Stimulated activated CD8-positive, alpha-beta memory T cell treated with anti-CD3 and anti-CD28 coated beads, Interleukin-12 subunit alpha, Interleukin-12 subunit beta, amount 100 ng/mL, for 1 hour (primary cell): Measurements from ENCODE around the gene HMCN1.
"Not testable (repeated sequence)": the region's sequence is repeated elsewhere in the genome, so short reads cannot be mapped to it uniquely, and the experiment has no call there.

Experiments used
- DNase-seq: peaks from one replicate; pipeline ENCODE4 v3.0.0-alpha.2; 2020; ENCODE audit warnings: low read depth

Gene HMCN1

GRCh38 chr1:185741551-185741950 is 7.4 kb downstream of the HMCN1 start:
- DNase-seq, result no peak

GRCh38 chr1:185742403-185742802 is 8.2 kb downstream of the HMCN1 start:
- DNase-seq, result no peak

GRCh38 chr1:185745165-185745564 is 11.0 kb downstream of the HMCN1 start:
- no peak for DNase-seq

- no peak for DNase-seq
These were observed 24.9 kb downstream of the HMCN1 start for GRCh38 chr1:185759061-185759460.

- DNase-seq, result no peak
These were observed 27.6 kb downstream of the HMCN1 start for GRCh38 chr1:185761841-185762240.

GRCh38 chr1:185767508-185768120 is 33.4 kb downstream of the HMCN1 start:
- no peak for DNase-seq

- DNase-seq, result no peak
These were observed 34.2 kb downstream of the HMCN1 start for GRCh38 chr1:185768371-185768770.

GRCh38 chr1:185769136-185769535 is 34.9 kb downstream of the HMCN1 start:
- no peak for DNase-seq

GRCh38 chr1:185774394-185774793 is 40.2 kb downstream of the HMCN1 start:
- DNase-seq, result no peak

- no peak for DNase-seq
These were observed 41.3 kb downstream of the HMCN1 start for GRCh38 chr1:185775501-185775900.

GRCh38 chr1:185776522-185776921 is 42.3 kb downstream of the HMCN1 start:
- no peak for DNase-seq

GRCh38 chr1:185783860-185784259 is 49.7 kb downstream of the HMCN1 start:
- not testable (repeated sequence) for DNase-seq

GRCh38 chr1:185785586-185785985 is 51.4 kb downstream of the HMCN1 start:
- DNase-seq, result no peak

GRCh38 chr1:185786524-185786923 is 52.3 kb downstream of the HMCN1 start:
- DNase-seq, result no peak

GRCh38 chr1:185787238-185787637 is 53.0 kb downstream of the HMCN1 start:
- no peak for DNase-seq

- DNase-seq, result no peak
These were observed 54.2 kb downstream of the HMCN1 start for GRCh38 chr1:185788386-185788785.

- DNase-seq, result no peak
These were observed 55.5 kb downstream of the HMCN1 start for GRCh38 chr1:185789501-185790193.

- no peak for DNase-seq
These were observed 56.1 kb downstream of the HMCN1 start for GRCh38 chr1:185790194-185790735.

GRCh38 chr1:185792040-185792439 is 57.8 kb downstream of the HMCN1 start:
- DNase-seq, result no peak

GRCh38 chr1:185794495-185794894 is 60.3 kb downstream of the HMCN1 start:
- DNase-seq, result not testable (repeated sequence)

GRCh38 chr1:185795181-185795580 is 61.0 kb downstream of the HMCN1 start:
- DNase-seq, result no peak

GRCh38 chr1:185798505-185798904 is 64.3 kb downstream of the HMCN1 start:
- DNase-seq, result no peak

GRCh38 chr1:185803241-185803640 is 69.0 kb downstream of the HMCN1 start:
- no peak for DNase-seq

- DNase-seq, result no peak
These were observed 70.0 kb downstream of the HMCN1 start for GRCh38 chr1:185804206-185804605.
